HUDEP-2 (cell line): ENCODE measurements around the gene CHST3.

ENCODE experiments used
- DNase-seq, 76 experiments: peaks; one replicate each; lab custom pipeline; 2025; ENCODE audit not compliant: unreplicated experiment in 76 of 76; lab: John Stamatoyannopoulos, UW

CHST3 gene

DNA sequence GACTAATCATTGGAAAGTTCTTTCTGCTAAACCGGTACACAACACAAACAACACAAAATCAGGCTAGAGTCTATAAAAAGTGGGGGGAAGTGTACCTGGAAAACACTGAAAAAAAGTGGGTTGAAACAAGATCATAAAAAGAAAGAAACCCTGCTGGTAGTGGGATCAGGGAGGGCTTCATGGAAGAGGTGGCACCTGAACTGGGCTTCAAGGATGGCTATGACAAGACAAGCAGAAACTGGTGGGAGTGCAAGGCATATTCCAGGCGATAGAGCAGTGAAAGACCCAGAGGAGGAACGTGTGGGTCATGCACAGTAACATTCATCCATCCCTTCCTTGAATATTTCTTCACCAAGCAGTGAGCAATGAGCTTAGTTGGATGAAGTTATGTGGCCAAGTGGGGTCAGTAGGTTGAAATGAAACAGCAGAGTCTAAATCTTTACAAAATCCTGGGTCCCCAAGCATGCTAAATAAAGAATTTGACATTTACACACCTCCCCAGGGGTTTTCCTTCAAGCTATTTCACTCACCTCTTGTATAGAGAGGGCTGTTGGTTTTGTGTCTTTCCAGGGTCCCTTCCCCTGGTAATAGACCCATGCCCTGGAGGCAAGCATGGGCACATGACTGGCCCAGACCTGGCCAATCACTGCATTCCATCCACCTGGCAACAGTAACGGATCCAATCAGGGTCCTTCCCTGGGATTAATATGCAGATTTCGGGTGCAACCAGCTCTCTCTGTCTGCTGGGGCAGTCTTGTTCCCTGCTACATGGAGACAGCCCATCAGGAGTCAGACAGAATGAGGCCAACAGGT, 86.0 kb downstream of the CHST3 start:
- no peak for DNase-seq

GRCh38 chr10:72050873-72051272, 86.7 kb downstream of the CHST3 start:
- no peak for DNase-seq

DNA sequence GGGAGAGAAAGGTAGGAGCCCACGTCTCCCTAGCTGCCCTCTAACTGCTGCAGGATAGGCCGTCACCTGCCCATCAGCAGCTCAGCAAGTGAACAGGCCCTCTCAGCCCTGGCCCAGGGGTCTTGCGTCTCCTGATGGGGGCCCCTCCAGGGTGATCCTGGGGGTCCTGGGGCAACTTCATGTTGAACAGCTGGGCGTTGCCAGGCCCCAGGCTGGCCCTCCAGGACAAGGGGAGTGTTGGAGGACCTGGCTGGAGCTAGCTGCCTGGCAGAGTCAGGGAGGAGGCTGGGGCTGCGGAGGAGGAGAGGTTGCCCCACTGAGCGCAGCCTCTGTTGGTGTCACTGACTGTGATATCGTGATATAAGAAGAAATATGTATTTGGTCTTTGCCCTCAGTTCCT, 89.5 kb downstream of the CHST3 start:
- DNase-seq, result no peak

DNA sequence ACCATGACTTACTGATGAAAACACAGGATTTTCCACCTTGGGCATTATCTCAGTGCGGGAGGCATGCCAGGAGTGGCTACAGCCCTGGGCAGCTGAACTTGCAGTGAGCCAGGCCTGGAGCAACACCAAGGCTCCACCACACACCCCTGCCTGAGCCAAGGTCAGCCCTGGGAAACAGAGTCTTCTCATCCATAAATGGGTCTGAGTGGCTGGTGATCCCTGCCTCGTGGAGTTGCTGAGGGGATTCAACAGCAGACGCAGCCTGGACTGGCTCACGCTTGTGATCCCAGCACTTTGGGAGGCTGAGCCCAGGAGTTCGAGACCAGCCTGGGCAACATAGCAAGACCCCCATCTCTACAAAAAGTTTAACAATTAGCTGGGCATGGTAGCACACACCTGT, 91.9 kb downstream of the CHST3 start:
- DNase-seq, result no peak

DNA sequence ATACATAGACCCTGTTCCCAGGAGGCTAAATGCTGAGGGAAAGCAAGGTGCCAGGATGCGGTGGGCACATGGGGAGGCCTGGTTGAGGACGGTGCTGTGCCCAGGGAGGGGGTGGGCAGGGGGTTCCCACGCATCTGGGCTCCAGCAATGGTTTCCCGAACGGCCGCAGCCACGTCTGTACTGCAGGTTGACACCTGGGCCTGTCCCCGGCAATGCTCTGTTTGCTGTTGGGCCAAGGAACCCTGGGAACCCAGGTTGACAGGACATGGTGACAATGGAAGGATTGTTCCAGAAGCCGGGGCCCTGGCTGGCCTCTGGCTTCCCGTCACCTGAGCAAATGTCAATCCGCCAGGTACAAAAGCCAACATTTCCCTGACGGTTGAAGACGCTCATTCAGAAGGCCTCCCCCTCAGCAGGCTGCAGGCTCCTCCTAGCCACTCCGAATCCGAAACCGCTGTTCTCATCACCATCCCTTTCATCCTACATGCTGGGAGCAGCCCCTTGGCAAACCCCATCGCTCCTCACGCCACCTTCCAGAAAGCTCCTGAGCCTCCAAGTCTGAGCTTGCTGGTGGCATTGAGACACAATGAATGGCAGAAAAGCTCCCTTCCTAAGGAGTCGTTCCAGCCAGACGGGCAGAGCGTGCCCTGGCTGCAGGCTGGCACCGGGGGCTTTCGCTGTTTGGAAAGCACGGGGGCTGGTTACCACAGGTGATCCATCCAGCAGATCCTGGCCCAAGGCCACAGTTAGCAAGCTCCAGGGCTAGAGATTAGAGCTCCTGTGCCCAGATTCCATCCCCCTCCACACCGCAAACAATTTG, 92.9 kb downstream of the CHST3 start:
- DNase-seq, result no peak

- DNase-seq, result no peak
Measured at GRCh38 chr10:72058347-72058898, 94.2 kb downstream of the CHST3 start.

DNA sequence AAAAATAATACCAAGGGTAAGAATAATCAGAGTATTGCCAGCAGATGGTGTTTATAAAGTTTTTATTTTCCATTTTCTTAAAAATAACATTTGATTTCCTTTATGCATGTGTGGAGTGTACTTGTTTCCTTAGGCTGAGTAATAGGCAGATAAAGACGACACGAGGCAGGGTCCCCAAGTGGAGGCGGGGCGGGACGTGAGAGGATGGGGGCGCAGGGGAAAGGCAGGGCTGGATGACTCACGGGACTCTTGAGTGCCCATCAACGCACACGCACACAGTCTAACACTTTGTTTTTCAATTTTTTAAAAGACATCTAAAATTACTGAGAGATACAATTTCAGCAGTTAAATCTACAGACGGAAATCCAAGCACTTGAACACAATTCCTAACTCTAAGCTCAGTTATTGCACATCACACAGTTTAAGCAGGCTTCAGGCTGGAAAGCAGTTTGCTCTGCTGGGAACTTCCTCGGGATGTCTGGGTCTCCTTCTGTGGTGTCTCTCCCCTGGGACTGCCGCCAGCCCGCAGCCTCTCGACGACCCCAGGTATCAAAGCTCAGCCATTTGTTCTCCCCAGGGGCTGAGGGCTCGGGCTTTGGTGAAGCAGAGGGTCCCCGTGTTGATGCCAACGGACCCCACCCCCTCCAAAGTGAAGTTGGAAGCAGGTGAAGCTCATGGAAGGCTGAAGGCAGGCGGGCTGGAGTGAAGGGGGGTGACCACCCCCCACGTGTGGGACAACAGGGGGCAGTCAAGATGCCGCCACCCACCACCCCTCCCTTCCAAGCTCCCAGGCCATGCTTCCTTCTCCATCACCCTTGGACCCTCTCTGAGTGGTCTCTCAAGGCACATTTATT, 95.0 kb downstream of the CHST3 start:
- DNase-seq, result no peak

DNA sequence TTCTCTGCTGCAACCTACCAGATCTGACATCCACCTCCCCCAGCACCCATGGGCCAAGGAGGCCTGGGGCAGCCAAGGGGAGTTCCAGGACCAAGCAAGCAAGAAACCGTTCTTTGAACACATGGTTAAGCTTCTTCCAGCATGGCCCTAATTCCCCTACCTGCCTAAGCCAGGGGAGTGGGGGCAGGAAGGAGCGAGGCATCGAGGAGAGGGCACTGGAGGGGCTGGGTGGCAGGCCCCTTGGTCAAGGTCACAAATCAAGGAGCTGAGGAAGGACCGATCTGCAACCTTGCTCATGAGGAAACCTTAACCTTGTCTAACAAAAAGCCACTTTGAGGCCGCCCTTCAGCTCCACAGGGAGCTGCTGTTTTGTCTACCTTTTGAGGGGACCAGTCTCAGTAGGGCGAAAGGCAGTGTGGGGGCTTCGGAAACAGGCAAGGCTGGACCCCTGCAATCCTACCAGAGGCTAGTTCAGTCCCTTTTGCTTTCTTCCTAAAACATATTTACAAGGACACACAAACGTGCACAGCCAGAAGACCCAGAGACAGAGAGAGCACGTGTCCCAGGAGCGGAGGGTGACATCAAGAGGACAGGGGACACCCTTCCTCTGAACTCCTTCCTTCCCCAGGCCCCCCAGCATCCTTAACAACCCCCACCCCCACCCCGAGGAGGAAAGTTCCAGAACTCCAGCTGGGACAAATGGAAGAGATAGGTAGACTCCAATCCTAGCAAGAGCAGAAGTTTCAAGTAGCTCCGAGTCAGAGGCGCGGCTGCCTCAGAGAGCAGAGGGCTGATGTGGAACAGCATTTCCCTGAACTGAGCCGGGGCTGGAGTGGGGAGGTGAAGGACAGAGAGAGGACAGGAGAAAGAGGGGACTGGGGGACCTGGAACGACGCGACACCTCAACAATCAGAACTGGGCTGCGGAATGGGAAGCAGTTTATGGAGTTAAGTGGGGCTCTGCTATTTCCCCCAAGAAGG, 95.9 kb downstream of the CHST3 start:
- no peak for DNase-seq

DNA sequence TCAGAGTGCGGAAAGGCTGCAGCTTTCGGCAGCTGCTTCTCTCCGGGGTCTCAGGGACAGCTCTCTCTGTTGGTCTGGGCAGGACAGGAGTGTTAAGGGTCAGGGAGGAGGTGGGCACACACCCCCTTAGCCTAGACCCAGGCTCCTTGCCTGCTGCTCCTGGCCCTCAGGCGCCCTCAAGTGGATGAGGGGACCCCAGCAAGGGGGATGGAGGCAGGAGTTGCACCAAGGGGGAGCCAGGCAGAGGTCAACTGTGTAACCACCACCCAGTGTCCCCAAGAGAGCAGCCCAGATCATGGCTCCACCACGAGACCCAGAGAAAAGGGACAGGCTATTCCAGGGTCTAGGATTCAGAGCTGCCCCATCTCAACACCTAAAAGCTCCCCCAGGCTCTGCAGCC, 97.3 kb downstream of the CHST3 start:
- DNase-seq, result peak in 1 of 76 experiments; percentile 2

- DNase-seq, result no peak
Measured at GRCh38 chr10:72061930-72062329, 97.7 kb downstream of the CHST3 start.

DNA sequence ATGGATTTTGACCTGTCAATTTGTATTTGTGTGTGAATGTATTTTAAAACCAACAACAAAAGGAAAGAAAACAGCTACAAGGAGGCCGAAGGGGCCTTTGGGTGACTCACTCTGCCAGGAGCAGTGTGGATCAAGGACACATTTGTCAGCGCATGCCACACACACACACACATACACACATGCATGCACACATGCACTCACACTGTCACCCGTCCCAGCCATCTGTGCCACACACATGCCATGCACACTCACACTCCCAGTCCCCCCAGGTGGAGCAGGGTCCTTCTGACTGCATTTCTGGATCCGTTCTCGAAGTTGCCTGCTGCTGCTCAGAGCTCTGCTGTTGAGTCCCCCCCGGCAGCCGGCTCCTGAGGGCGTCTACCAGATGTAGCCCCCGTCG, 98.2 kb downstream of the CHST3 start:
- no peak for DNase-seq
